ENCODE measurements around the gene PCSK5. TPM values are rescaled to one million over a fixed set of nuclear protein-coding genes. Genes with fewer than 3 reads are reported as not detected.

Gene PCSK5
- total RNA-seq, 4 donors from 2014 or later, result 6.5 to 24.3 (median 12.4) TPM

DNA sequence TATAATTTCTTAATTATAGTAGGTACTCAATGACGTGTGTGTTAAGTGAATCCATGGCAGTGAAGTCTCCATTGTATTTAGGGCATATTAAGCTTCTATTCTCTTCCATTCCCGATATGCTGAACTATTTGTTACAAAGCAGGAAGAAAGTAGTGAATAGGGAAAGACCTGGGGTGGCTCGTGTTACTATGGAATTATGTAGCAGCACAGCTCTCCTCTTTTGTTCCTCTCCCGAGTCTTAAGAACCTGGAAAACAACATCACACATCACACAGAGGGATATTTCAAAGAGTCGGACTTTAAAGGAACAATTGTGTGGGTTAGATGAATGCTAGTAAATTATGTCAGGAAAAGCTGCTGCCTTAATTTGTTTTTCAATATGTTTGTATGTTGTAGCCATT is 131.8 kb downstream of the PCSK5 start:
- Histone ChIP-seq H3K4me3 (no peak overlapping the region), H3K9me3 (no peaks in the 10 kb centered on the region), H3K36me3 (no peaks in the 10 kb centered on the region), H3K27me3 (no peaks in the 10 kb centered on the region), H3K4me1 (no peaks in the 10 kb centered on the region), H3K27ac (no peak overlapping the region)
- DNase-seq, result no peak
- TF ChIP-seq, protein P1, sequence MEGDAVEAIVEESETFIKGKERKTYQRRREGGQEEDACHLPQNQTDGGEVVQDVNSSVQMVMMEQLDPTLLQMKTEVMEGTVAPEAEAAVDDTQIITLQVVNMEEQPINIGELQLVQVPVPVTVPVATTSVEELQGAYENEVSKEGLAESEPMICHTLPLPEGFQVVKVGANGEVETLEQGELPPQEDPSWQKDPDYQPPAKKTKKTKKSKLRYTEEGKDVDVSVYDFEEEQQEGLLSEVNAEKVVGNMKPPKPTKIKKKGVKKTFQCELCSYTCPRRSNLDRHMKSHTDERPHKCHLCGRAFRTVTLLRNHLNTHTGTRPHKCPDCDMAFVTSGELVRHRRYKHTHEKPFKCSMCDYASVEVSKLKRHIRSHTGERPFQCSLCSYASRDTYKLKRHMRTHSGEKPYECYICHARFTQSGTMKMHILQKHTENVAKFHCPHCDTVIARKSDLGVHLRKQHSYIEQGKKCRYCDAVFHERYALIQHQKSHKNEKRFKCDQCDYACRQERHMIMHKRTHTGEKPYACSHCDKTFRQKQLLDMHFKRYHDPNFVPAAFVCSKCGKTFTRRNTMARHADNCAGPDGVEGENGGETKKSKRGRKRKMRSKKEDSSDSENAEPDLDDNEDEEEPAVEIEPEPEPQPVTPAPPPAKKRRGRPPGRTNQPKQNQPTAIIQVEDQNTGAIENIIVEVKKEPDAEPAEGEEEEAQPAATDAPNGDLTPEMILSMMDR (IDR thresholded peaks at IDR 0.05), result no peak
- TF ChIP-seq POLR2A (IDR thresholded peaks at IDR 0.05), result no peak
- intact Hi-C loops (cut with DNase I; ENCODE audit: low total_unique reads), result no loop called here

DNA sequence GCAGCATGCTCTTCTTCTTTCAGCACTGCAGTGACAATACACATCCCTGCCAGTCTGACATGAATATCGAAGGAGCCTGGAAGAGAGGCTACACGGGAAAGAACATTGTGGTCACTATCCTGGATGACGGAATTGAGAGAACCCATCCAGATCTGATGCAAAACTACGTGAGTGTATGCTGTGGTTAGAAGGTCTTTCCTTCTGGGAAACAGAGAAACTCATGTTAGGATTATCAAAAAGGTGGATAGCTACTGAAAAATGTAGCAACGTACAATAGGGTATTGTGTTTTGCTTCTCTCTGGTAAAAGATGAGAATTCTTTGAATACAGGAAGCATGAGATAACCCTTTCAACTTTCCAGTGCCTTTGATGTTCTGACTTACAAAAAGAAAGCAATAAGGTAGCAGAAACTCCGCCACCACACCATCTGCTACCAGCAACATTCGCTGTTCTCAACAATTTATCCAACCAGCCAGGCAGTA is 133.3 kb downstream of the PCSK5 start:
- no peaks in the 10 kb centered on the region for H3K4me1 ChIP-seq
- intact Hi-C loops (cut with DNase I; ENCODE audit: low total_unique reads), result no loop called here
- no peak for DNase-seq
- no peak overlapping the region for H3K27ac ChIP-seq
- no peaks in the 10 kb centered on the region for H3K9me3 ChIP-seq
- no peak overlapping the region for H3K4me3 ChIP-seq
- H3K27me3 ChIP-seq, result no peaks in the 10 kb centered on the region
- H3K36me3 ChIP-seq, result no peaks in the 10 kb centered on the region
- TF ChIP-seq POLR2A (IDR thresholded peaks at IDR 0.05), result no peak
- TF ChIP-seq, protein P1 (IDR thresholded peaks at IDR 0.05), result no peak

DNA sequence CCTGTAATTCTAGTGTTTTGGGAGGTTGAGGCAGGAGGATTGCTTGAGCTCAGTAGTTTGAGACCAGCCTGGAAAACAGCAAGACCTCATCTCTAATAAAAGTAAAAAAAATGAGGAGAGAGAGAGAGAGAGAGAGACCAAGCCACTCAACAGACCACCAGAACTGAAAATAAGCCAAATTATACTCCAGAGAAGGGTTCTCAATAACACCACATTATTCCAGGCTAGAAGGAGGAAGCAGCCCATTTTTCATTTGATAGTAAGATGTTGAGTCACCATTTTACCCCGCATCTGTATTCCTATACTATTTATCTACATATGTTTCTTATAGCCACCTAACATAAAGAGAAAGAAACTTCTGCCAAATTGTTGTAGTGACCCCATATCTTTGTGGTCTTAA is 134.8 kb downstream of the PCSK5 start:
- intact Hi-C loops (cut with DNase I; ENCODE audit: low total_unique reads), result no loop called here
- H3K27me3 ChIP-seq, result no peaks in the 10 kb centered on the region
- H3K4me1 ChIP-seq, result no peaks in the 10 kb centered on the region
- no peak for TF ChIP-seq POLR2A (IDR thresholded peaks at IDR 0.05)
- TF ChIP-seq, protein P1 (IDR thresholded peaks at IDR 0.05), result no peak
- H3K27ac ChIP-seq, result no peak overlapping the region
- no peaks in the 10 kb centered on the region for H3K9me3 ChIP-seq
- no peaks in the 10 kb centered on the region for H3K36me3 ChIP-seq
- H3K4me3 ChIP-seq, result no peak overlapping the region
- DNase-seq, result no peak

DNA sequence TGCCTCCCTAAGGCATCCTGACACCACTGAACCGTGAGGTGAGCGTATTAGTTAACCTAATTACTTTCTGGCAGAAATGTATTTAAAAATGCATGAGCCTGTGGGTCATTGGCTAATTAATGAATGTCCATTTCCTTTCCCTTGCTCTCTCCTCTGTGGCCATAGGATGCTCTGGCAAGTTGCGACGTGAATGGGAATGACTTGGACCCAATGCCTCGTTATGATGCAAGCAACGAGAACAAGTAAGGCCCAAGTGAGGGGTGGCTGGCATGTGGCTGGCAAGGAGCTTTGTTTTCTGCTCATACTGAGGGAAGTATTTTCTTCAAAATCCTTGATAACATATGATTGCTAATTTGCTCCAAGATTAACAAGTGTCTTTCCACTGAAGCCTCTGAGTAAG is 136.3 kb downstream of the PCSK5 start:
- Histone ChIP-seq H3K27ac (no peak overlapping the region), H3K9me3 (no peaks in the 10 kb centered on the region), H3K36me3 (no peaks in the 10 kb centered on the region), H3K4me3 (no peak overlapping the region), H3K27me3 (no peaks in the 10 kb centered on the region), H3K4me1 (no peaks in the 10 kb centered on the region)
- no peak for TF ChIP-seq POLR2A (IDR thresholded peaks at IDR 0.05)
- TF ChIP-seq, protein P1 (IDR thresholded peaks at IDR 0.05), result no peak
- no peak for DNase-seq
- intact Hi-C loops (cut with DNase I; ENCODE audit: low total_unique reads), result no loop called here

DNA sequence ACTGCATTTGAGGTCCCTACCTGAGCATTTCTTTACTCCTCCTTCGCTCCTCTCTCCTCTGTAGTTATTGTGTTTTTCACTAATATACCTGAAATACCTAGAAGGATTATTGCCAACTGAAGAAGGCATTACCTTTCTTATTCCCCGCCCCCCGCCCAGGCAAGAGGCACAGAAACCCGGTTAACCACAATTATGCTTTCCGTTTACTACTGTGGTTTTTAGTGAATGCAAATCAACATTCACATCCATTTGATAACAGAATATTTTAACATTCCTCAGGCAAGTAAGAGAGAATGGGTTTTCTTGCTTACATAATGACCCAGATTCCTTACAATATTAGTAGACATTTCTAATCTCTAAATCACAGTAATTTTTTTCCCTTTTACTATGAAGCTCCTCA is 136.9 kb downstream of the PCSK5 start:
- Histone ChIP-seq H3K4me3 (no peak overlapping the region), H3K9me3 (no peaks in the 10 kb centered on the region), H3K36me3 (no peaks in the 10 kb centered on the region), H3K27me3 (no peaks in the 10 kb centered on the region), H3K27ac (no peak overlapping the region), H3K4me1 (no peaks in the 10 kb centered on the region)
- TF ChIP-seq, protein P1 (IDR thresholded peaks at IDR 0.05), result no peak
- no peak for TF ChIP-seq POLR2A (IDR thresholded peaks at IDR 0.05)
- intact Hi-C loops (cut with DNase I; ENCODE audit: low total_unique reads), result no loop called here
- DNase-seq, result no peak
